AML-193 (cell line): Measurements from ENCODE around the gene TXNRD1.
"Not testable (repeated sequence)": the region's sequence is repeated elsewhere in the genome, so short reads cannot be mapped to it uniquely, and the experiment has no call there.

Experiments
- DNase-seq, 2 experiments: peaks; one replicate each; lab custom pipeline; 2025; lab: John Stamatoyannopoulos, UW

Gene TXNRD1

DNA sequence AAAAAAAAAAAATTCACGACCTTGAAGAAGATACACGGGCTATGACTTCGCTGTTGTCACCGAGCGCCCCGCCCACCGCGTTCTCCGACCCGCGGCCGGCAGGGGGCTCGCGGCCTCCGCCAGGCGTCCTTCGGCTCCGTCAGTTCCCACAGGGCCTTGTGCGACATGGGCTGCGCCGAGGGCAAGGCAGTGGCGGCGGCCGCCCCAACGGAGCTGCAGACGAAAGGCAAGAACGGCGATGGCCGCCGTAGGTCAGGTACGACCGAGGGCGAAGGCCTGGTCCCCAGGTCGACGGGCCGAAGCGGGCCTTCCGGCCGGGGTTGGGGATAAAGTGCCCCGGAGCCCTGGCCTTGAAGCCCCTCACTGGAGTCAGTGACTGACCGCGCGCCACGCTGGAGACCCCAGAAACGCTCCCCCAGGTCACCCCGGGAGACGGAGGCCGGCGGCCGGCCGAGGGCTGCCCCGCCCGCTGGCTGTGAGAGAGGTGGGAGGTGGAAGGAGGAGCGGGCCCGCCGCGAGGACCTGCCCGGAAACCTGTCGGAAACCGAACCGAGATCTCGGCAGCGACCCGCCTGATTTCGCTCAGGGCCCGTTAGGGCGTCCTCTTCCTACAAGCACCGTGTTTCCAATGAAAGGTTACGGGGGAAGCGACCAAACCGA lies at the start of gene TXNRD1:
TXNRD1 (plus strand) TSS at position 142 of the 660 bp plus-strand sequence; CDS start at position 166, 24 bp downstream.
- DNase-seq = peak; percentile 54 to 58

DNA sequence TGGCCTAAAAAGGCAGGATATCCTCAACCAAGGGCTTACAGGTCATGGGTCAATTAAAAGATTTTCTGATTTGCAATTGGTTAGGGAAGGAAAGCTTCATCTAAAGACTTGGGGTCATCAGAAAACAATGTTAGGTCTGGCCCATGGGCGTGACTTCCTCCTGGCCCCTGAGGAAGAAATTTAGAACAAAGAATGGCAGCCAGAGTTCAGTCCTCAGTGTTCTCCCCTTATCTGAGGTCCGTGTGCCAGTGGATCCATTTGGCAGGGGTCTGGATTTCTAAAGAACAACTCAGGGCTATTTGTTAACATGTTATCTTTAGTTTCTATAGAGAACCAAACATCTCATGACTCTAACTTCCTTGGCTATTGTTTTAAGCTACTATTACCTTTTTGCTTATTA lies 49.8 kb upstream of the TXNRD1 start:
- no peak for DNase-seq

DNA sequence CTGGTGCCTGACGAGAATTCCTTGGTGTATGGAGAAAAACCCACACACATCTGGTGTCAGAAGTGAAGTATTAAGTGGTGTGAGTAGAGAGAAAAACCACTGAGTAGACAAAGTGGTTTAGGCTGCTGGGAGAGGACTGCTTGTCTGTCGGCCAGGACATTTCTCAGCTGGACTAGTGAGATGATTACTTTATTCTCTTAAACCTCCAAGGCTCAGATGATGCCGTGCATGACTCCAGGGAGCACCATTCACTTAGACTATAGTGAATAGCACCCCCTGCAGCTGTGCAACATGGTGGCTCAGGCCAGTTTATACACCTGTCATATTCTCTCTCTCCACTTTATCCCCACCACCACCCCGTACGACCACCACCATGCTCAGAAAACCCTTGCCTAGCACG lies 49.1 kb upstream of the TXNRD1 start:
- no peak for DNase-seq

DNA sequence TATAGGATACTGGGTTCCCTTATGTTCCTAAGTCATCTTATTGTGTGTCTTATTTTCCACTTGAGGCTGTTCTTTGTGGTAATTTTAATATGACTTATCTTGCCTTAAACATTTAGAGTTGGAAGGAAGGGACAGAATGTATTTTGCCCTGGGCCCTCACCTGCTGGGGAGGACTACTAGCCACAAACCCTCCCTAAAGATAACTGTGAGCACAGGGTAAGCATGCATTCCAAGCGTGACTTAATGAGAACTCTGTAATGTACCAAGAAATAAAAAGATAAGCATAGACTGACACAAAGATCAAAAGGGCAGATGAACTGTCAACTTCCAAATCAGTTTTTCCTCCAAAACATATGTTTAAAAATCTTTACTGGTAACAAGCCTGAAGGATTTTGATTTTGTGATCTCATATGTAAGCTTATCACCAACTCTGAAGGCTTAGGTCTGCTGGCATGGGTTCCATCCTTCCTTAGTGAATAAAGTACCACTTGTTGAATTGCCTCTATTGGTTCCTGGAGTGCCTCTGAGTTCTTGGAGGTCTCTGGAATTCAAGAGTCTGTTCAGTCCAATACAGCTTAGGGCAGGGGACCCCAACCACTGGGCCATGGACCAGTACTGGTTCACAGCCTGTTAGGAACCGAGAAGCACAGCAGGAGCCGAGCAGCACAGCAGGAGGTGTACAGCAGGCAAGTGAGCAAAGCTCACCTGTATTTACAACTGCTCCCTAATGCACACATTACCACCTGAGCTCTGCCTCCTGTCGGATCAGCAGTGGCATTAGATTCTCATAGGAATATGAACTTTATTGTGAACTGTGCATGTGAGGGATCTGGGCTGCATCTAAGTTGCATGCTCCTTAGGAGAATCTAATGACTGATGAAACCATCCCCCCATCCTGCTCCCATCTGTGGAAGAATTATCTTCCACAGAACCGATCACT lies 47.8 kb upstream of the TXNRD1 start:
- DNase-seq = no peak

- no peak for DNase-seq
Observed at GRCh38 chr12:104168596-104168995, 47.0 kb upstream of the TXNRD1 start.

- no peak for DNase-seq
Observed at GRCh38 chr12:104171785-104172569, 43.6 kb upstream of the TXNRD1 start.

DNA sequence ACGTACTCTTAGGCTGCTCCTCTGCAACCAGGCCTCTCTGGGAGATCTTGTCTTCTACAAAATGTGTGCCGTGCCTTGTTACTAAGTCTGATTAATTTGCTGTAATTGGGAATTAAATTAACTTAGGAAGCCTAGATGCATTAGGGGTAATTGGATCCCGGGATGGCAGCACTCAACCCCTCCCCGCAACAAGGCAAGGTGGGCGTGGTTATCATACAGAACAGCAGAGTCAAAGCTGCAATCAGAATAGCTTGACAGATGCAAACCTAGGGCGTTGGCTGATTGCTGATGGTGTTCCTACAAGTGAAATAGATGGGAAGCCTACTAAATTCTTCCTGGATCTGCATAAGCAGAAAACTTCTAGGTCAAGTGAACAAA lies 43.0 kb upstream of the TXNRD1 start:
- DNase-seq = no peak

- DNase-seq = not testable (repeated sequence)
Observed at GRCh38 chr12:104173804-104174203, 41.8 kb upstream of the TXNRD1 start.

DNA sequence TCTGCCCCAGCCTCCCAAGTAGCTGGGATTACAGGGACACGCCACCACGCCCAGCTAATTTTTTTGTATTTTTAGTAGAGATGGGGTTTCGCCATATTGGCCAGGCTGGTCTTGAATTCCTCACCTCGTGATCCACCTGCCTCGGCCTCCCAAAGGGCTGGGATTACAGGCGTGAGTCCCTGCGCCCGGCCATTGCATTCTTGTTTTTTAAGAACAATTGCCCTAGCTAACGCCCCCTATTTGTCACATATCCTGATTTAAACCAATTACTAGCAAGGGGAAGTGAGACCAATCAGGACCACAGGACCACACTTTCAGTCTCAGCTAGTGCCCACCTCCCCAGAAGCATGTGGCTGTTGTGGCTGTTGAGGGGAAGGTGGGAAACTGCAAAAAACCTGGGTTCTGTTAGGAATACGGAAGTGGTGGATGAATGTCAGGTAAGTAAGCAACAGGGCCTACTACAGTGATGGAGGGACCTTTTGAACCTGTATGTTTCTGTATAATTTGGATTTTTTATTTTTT lies 39.8 kb upstream of the TXNRD1 start:
- no peak for DNase-seq

DNA sequence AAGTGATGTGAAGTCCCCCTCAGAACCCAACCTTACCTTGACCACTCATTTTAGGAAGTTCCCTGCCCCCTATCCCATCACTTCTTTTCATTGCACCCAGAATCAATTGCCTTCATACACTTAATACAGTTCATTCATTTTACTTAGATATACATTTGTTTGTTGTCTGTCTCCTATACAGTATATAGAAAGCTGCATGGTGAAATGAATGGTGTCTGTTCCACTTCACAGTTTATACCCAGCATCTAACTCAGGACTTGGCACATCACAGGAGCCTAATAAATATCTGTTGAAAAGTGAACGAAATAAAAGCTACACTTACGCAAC lies 38.3 kb upstream of the TXNRD1 start:
- no peak for DNase-seq

DNA sequence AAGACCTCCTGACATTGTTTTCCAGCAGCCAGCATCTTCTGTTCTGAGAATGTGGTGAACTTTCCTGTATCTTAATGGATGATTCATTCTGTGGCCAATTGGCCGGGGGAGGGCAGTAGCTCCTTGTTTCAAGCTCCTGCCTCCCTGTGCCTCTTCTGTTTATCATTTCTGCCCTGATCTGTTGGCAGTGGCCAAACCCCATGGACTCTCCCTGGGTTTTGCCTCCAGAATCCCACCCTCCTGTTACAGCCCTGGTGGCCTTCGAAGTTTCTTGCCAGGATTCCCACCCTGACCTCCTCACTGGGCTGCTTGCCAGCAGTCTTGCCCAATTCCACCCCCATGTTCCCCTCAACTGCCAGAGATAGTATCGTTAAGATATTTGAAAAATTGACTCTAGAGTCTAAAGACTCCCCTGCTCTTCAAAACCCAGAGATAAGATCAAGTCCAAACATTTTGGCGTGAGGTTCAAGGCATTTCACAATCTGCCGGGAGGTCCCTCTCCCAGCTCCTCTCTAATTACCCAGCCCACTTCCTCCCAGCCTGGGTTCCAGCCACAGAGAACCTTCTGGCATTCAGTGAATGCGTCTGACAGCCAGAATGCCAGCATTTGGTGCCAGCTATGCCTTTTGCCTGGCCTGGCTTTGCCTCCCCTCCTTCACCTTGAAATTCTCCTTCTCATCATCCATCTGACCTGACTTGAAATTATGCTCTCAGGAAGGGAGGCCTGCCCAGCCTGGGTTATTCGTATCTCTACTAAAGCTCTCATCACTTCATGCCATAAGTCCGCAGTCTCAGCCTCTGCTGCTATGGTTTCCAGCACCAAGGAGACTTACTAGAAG lies 37.7 kb upstream of the TXNRD1 start:
- DNase-seq = peak; percentile 89 to 91

- DNase-seq = no peak
Observed at GRCh38 chr12:104180374-104180773, 35.2 kb upstream of the TXNRD1 start.

DNA sequence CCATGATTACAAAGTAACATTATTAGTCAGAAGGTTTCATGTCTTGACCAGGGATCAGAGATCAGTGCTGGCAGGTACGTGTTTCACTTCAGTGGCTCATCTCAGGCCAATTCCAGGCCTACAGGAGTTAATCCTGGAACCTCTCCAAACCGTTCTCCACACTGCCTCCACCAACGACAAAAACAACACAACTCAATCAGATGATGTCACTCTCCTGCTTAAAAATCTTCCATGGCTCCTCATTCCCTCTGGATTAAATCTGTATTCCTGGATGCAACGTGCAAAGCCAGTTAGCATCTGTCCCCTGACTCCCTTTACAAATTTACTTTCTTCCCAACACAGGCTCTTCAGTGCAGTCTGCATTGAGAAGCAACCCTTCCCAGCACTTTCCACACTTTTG lies 34.3 kb upstream of the TXNRD1 start:
- DNase-seq = no peak

DNA sequence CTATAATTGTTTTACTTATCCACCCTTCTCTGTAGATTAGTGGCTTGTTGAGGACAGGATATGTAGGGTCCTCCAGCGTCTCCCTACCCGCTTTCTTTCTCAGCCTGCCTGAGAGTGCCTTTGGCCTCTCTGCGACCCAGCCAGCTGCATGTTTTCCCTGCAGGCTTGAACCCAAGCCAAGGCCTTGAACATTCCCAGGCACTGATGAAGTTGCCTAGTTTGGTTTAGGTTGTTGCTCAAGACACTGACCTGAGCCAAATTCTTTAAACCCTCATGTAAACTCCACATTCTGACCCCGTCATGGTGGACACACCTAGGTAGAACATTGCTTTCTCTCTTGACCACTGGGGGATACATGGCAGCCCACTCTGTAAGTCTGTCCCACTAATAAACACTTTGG lies 33.4 kb upstream of the TXNRD1 start:
- no peak for DNase-seq

DNA sequence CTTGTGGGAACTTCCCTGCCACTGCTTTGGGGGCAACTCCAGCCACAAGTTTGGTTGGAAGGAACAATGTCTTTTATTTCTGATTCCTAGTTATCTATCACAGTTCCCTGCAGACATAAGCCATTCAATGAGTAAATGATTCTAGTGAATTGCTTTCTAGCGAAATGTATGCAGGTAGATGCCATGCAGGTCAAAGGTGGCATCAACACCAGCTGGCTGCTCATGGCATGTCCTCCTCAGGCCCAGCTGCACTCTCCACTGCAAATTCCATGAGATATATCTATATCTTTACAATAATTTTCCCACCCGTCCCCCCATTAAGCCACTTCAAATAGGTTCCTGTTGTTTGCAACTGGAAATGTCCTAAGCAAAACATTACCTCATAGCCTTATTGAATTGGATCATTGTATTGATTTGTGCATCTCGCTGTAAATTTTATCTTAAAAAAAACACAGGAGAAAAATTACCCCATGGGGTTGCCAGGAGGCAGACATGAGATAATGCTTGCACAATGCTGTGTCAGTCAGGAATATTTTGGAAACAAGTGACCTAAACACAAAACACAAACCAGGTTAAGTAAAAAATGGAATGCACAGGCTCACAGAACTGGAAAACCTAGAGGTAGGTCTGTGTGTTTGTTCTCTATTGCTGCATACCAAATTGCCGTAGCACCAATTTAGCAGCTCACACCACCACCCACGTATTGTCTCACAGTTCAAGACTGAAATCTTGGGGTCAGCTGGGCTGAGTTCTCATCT lies 32.8 kb upstream of the TXNRD1 start:
- no peak for DNase-seq

- no peak for DNase-seq
Observed at GRCh38 chr12:104183443-104183842, 32.1 kb upstream of the TXNRD1 start.

- no peak for DNase-seq
Observed at GRCh38 chr12:104187446-104188155, 28.0 kb upstream of the TXNRD1 start.

DNA sequence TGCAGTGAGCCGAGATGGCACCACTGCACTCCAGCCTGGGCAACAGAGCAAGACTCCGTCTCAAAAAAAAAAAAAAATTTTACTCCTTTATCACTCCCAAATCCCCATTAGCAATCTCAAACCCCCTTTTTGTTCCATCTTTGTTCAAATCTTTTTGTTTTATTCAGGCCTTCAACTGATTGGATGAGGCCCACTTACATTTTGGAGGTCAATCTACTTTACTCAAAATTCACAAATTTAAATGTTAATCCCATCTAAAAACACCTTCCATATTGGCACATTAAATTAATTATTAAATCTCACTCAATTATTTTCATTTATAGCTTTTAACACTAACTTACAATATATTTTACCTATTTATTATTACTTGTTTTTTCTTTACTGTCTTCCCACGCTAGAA lies 27.0 kb upstream of the TXNRD1 start:
- no peak for DNase-seq

DNA sequence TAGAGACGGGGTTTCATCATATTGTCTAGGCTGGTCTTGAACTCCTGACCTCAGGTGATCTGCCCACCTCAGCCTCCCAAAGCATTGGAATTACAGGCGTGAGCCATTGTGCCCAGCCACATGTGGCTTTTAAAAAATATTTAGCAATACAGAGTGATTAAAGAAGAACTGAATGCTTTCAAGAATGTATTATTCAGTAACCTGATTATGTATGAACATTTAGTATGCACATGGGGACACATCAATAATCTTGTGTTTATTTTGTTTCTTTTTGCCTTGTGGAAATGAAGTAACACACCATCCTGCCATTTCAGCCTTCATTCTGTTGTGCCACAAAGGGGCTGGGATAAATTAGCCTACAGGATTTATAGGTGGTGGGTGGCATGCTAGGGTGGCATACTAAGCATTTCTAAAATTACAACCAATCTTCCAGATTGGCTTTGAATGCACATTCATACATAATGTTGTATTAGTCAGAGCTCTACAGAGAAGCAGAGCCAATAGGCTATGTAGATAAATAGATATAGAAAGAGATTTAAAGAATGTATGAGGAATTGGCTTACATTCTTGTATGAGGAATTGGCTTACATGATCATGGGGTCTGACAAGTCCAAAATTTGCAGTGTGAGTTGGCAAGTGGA lies 25.5 kb upstream of the TXNRD1 start:
- DNase-seq = no peak
